GM12873 (cell line): ENCODE measurements around the gene IPO9.

Experiments used
- CTCF ChIP-seq: IDR thresholded peaks from 2 replicates; pipeline ENCODE4 v1.5.1; 2012; ENCODE audit warnings: low read depth, mild to moderate bottlenecking, moderate library complexity, low read length, control low read depth; ENCODE audit not compliant: insufficient read depth; ENCODE audit errors: missing control alignments

IPO9 gene

GRCh38 chr1:201895913-201896807 is 67.2 kb downstream of the IPO9 start:
- TF ChIP-seq CTCF = peak; percentile 95

GRCh38 chr1:201896951-201897391 is 68.0 kb downstream of the IPO9 start:
- no peak for TF ChIP-seq CTCF

GRCh38 chr1:201898240-201898894 is 69.4 kb downstream of the IPO9 start:
- TF ChIP-seq CTCF = no peak

- no peak for TF ChIP-seq CTCF
These were observed 70.0 kb downstream of the IPO9 start for GRCh38 chr1:201898992-201899391.

GRCh38 chr1:201899683-201900429 is 70.9 kb downstream of the IPO9 start:
- TF ChIP-seq CTCF = no peak

GRCh38 chr1:201900476-201900875 is 71.5 kb downstream of the IPO9 start:
- TF ChIP-seq CTCF = no peak

- TF ChIP-seq CTCF = no peak
These were observed 73.2 kb downstream of the IPO9 start for GRCh38 chr1:201902198-201902597.
